ENCODE results near the gene UBL4B. TPM values are rescaled to one million over a fixed set of nuclear protein-coding genes. Genes with fewer than 3 reads are reported as not detected.

UBL4B gene
- total and polyA plus RNA-seq, 2 experiments from 2014 or later = 0.09 TPM; not detected in 1

- H3K36me3 ChIP-seq = no peaks in the 10 kb centered on the region
- peaks cover 36% of the 10 kb centered on the region for H3K27me3 ChIP-seq
- H3K9me3 ChIP-seq (ENCODE audit: low read depth) = no peaks in the 10 kb centered on the region
- H3K4me3 ChIP-seq = no peak overlapping the region
- DNase-seq (ENCODE audit: low read depth in 1 of 2, low spot score in 1 of 2) = no peak
- no peak for TF ChIP-seq CTCF (IDR thresholded peaks at IDR 0.05; ENCODE audit: low read depth, low read length)
- no peak overlapping the region for H3K27ac ChIP-seq
- no peaks in the 10 kb centered on the region for H3K4me1 ChIP-seq (ENCODE audit: low read depth)
Measured at GRCh38 chr1:110159168-110159567, 46.9 kb downstream of the UBL4B start.

GRCh38 chr1:110160538-110161100 is 48.4 kb downstream of the UBL4B start:
- DNase-seq (ENCODE audit: low read depth in 1 of 2, low spot score in 1 of 2) = no peak
- Histone ChIP-seq H3K4me1 (ENCODE audit: low read depth) (peaks cover 6% of the 10 kb centered on the region), H3K9me3 (ENCODE audit: low read depth) (no peaks in the 10 kb centered on the region), H3K4me3 (no peak overlapping the region), H3K27ac (no peak overlapping the region), H3K27me3 (peaks cover 21% of the 10 kb centered on the region), H3K36me3 (no peaks in the 10 kb centered on the region)
- no peak for TF ChIP-seq CTCF (IDR thresholded peaks at IDR 0.05; ENCODE audit: low read depth, low read length)

- TF ChIP-seq CTCF (IDR thresholded peaks at IDR 0.05; ENCODE audit: low read depth, low read length) = no peak
- no peak for DNase-seq (ENCODE audit: low read depth in 1 of 2, low spot score in 1 of 2)
- H3K36me3 ChIP-seq = no peaks in the 10 kb centered on the region
Measured at GRCh38 chr1:110161165-110161564, 48.9 kb downstream of the UBL4B start.

GRCh38 chr1:110161849-110162248 is 49.6 kb downstream of the UBL4B start:
- DNase-seq (ENCODE audit: low read depth in 1 of 2, low spot score in 1 of 2) = no peak
- TF ChIP-seq CTCF (IDR thresholded peaks at IDR 0.05; ENCODE audit: low read depth, low read length) = no peak
- no peaks in the 10 kb centered on the region for H3K36me3 ChIP-seq
- H3K27ac ChIP-seq = no peak overlapping the region
- H3K4me1 ChIP-seq (ENCODE audit: low read depth) = peaks cover 6% of the 10 kb centered on the region
- H3K27me3 ChIP-seq = peaks cover 20% of the 10 kb centered on the region
- H3K9me3 ChIP-seq (ENCODE audit: low read depth) = no peaks in the 10 kb centered on the region
- H3K4me3 ChIP-seq = no peak overlapping the region

More at GRCh38 chr1:110161165-110161564, 48.9 kb downstream of the UBL4B start:
- peaks cover 20% of the 10 kb centered on the region for H3K27me3 ChIP-seq
- no peaks in the 10 kb centered on the region for H3K9me3 ChIP-seq (ENCODE audit: low read depth)
- no peak overlapping the region for H3K4me3 ChIP-seq
- H3K4me1 ChIP-seq (ENCODE audit: low read depth) = peaks cover 6% of the 10 kb centered on the region
- H3K27ac ChIP-seq = no peak overlapping the region

Other genes with a start within 250 kb of the UBL4B start
- 5.0 and 5.7 TPM in 2 replicates for gene CSF1, start 201.6 kb upstream of the UBL4B start, total RNA-seq
- gene CSF1, start 201.6 kb upstream of the UBL4B start, polyA plus RNA-seq = 4.9 and 6.6 TPM in 2 replicates
- gene AHCYL1, start 127.7 kb upstream of the UBL4B start, total RNA-seq = 34.2 and 49.0 TPM in 2 replicates
- 82.7 and 106 TPM in 2 replicates for gene AHCYL1, start 127.7 kb upstream of the UBL4B start, polyA plus RNA-seq
- 70.9 and 78.3 TPM in 2 replicates for gene STRIP1, start 77.8 kb upstream of the UBL4B start, total RNA-seq
- 40.2 and 57.8 TPM in 2 replicates for gene STRIP1, start 77.8 kb upstream of the UBL4B start, polyA plus RNA-seq
- 0.11 and 1.1 TPM in 2 replicates for gene ALX3, start 41.8 kb upstream of the UBL4B start, total RNA-seq
- not detected in 2 replicates for gene ALX3, start 41.8 kb upstream of the UBL4B start, polyA plus RNA-seq
- 0.06 and 0.14 TPM in 2 replicates for gene SLC6A17, start 38.1 kb downstream of the UBL4B start, total RNA-seq
- gene SLC6A17, start 38.1 kb downstream of the UBL4B start, polyA plus RNA-seq = not detected in 2 replicates
- 3.7 and 11.8 TPM in 2 replicates for gene KCNC4, start 97.9 kb downstream of the UBL4B start, total RNA-seq
- 3.4 and 7.5 TPM in 2 replicates for gene KCNC4, start 97.9 kb downstream of the UBL4B start, polyA plus RNA-seq
- gene RBM15, start 226.9 kb downstream of the UBL4B start, total RNA-seq = 38.2 and 73.4 TPM in 2 replicates
- gene RBM15, start 226.9 kb downstream of the UBL4B start, polyA plus RNA-seq = 8.5 and 15.0 TPM in 2 replicates

Data from cardiac muscle cell (in vitro differentiated cells and primary cell).